K562 (cell line): ENCODE measurements around the gene IL1B. TPM values are rescaled to one million over a fixed set of nuclear protein-coding genes. Genes with fewer than 3 reads are reported as not detected.
A peak's percentile ranks its signal among the peaks of the same experiment; 100 is the strongest.

ENCODE experiments used
- ARID3A ChIP-seq: IDR thresholded peaks from 2 replicates; pipeline ENCODE4 v1.6.1; 2012; ENCODE audit warnings: low read depth, low read length, improper control_type of control experiment, borderline replicate concordance
- FOXK2 ChIP-seq, 2 experiments: fragments of 450-650 bp; IDR thresholded peaks in 1 of 2; conservative IDR thresholded peaks in 1 of 2; 2 replicates each; pipeline ENCODE4 v1.6.1; 2016; ENCODE audit warnings: low read depth in 2 of 2, mild to moderate bottlenecking in 1 of 2
- IRF9 ChIP-seq: fragments of 450-650 bp; IDR thresholded peaks from 2 replicates; pipeline ENCODE4 v1.6.1; 2016; ENCODE audit warnings: missing biosample characterization, missing genetic modification characterization
- NR2C2 ChIP-seq, 2 experiments: fragments of 200-800 bp in 1 of 2; sonication (Bioruptor generic) in 1 of 2; sonication (generic) in 1 of 2; formaldehyde crosslinking in 1 of 2; IDR thresholded peaks; 2 replicates each; pipeline versions ENCODE4 v1.6.1 to v1.8.0; 2016 to 2022; ENCODE audit warnings: mild to moderate bottlenecking in 1 of 2, missing compliant biosample characterization in 1 of 2, missing genetic modification characterization in 1 of 2, missing genetic modification reagents in 1 of 2
- REST ChIP-seq, 2 experiments: fragments of 450-650 bp; formaldehyde crosslinking in 1 of 2; IDR thresholded peaks; 2 replicates each; pipeline versions ENCODE4 v1.4.0 to v1.6.1; 2014 to 2020; ENCODE audit warnings: mild to moderate bottlenecking in 2 of 2, borderline replicate concordance in 1 of 2, low read depth in 1 of 2
- TCF15 ChIP-seq: fragments of 250-450 bp; sonication (Bioruptor Pico); IDR thresholded peaks from 2 replicates; pipeline ENCODE4 v1.8.0; 2022; ENCODE audit warnings: moderate library complexity, mild to moderate bottlenecking, inconsistent platforms
- TRIM25 ChIP-seq: fragments of 450-650 bp; IDR thresholded peaks from 2 replicates; pipeline ENCODE4 v1.7.0; 2016; ENCODE audit warnings: borderline replicate concordance
- ZNF398 ChIP-seq: fragments of 250-450 bp; sonication (Bioruptor Pico); IDR thresholded peaks from 2 replicates; pipeline ENCODE4 v1.8.0; 2021; ENCODE audit warnings: moderate library complexity, mild to moderate bottlenecking, inconsistent platforms
- polyA plus RNA-seq, 8 experiments: library from polyadenylated mRNA; depleted of rRNA in 4 of 8; stranded (reverse) in 5 of 8; unstranded in 3 of 8; fragments of >200 nt; fragmentation: Nextera tagmentation in 2 of 8; fragmentation: Illumina TruSeq in 1 of 8; extraction: Ambion mirVana in 2 of 8; extraction: Trizol in 1 of 8; gene quantifications; 2 replicates each; pipeline versions ENCODE4 v1.2.1 to v1.2.3, GENCODE V29; 2011 to 2014; ENCODE audit warnings: inconsistent platforms in 1 of 8, missing spikeins in 1 of 8
- total RNA-seq, 7 experiments: library from RNA; depleted of rRNA in 6 of 7; stranded (reverse); fragments of >200 nt in 6 of 7; fragmentation: Illumina TruSeq in 2 of 7; extraction: Trizol in 2 of 7; gene quantifications; 2 replicates each; pipeline versions ENCODE4 v1.2.1 to v1.2.3, GENCODE V29; 2011 to 2021; ENCODE audit warnings: low replicate concordance in 1 of 7

IL1B gene
- total and polyA plus RNA-seq, 9 of the 15 experiments (the other 6 are each of a cell fraction or from before 2014, with no cell fraction given), result 0.29 TPM; not detected in 8

- TF ChIP-seq REST (IDR thresholded peaks at IDR 0.05; ENCODE audit: borderline replicate concordance) (no peak), REST (CRISPR knock-in tag; IDR thresholded peaks at IDR 0.05; ENCODE audit: low read depth) (peak; percentile 70; the same call in 1 of the 2 replicates), IRF9 (peak; percentile 45), TRIM25 (no peak), TCF15 (CRISPR knock-in tag) (peak; percentile 48; the same call in 1 of the 2 replicates), ARID3A (no peak), NR2C2 (CRISPR knock-in tag; IDR thresholded peaks at IDR 0.05) (no peak), NR2C2 (tag; IDR thresholded peaks at IDR 0.05) (peak; percentile 35; the same call in 1 of the 2 replicates), ZNF398 (CRISPR knock-in tag) (no peak), FOXK2 (conservative IDR thresholded peaks at IDR 0.05 in 1 of 2, IDR thresholded peaks at IDR 0.05 in 1 of 2; ENCODE audit: low read depth in 2 of 2) (no peak)
Measured at GRCh38 chr2:112794841-112795240, 41.7 kb downstream of the IL1B start (continued).
